HCT116 (cell line): ENCODE results near the gene PPP1R36. TPM values are rescaled to one million over a fixed set of nuclear protein-coding genes. Genes with fewer than 3 reads are reported as not detected.

Experiments
- ATAC-seq: fragments of 200-7000 bp; cut with Tn5 transposase; 2 replicates; pipeline ENCODE4 v1.9.1; 2020; ENCODE audit warnings: mild to moderate bottlenecking, moderate library complexity
- BruUV-seq: library from RNA; stranded (reverse); fragments of 400-500 nt; replicated peaks from 2 replicates; lab custom pipeline; 2021; lab: Mats Ljungman, UMichigan
- CTCF ChIA-PET: fragments of 300-600 bp; sonication (Branson Sonifier 250); formaldehyde crosslinking; loops from one replicate; lab custom pipeline; 2021; ENCODE audit warnings: antibody characterized with exemption; lab: Charles Lee
- POLR2A ChIA-PET: fragments of 300-600, 350-600 bp; sonication (Branson Sonifier 250); formaldehyde crosslinking; loops from one replicate; lab custom pipeline; 2021; ENCODE audit warnings: antibody characterized with exemption; lab: Charles Lee
- RAD21 ChIA-PET, 2 experiments: fragments of 300-600 bp; sonication (Branson Sonifier 250); formaldehyde crosslinking; loops; one replicate each; lab custom pipeline; 2023; ENCODE audit warnings: low total read pairs in 2 of 2; ENCODE audit not compliant: uncharacterized antibody in 2 of 2, unreplicated experiment in 2 of 2, low non-redundant PET in 1 of 2; lab: Charles Lee
- DNase-seq: peaks from one replicate; pipeline ENCODE4 v3.0.0-alpha.2; 2010; ENCODE audit warnings: low read depth, low spot score
- H2AFZ ChIP-seq: fragments of 200-600 bp; shearing (Covaris generic), sonication (generic); 2 replicates; pipeline ENCODE4 v1.6.1; 2017; ENCODE audit warnings: low read depth, mixed run types, mixed read lengths, antibody characterized with exemption, low read length; ENCODE audit not compliant: poor library complexity, severe bottlenecking
- H3K27ac ChIP-seq: 2 replicates; pipeline ENCODE4 v1.5.1; 2012; ENCODE audit warnings: low read depth, low read length
- H3K27me3 ChIP-seq: fragments of 200-600 bp; sonication (generic); 2 replicates; pipeline ENCODE4 v1.6.1; 2016; ENCODE audit warnings: mixed run types, low read length, mixed read lengths; ENCODE audit not compliant: insufficient read depth
- H3K36me3 ChIP-seq, 2 experiments: fragments of 200-500 bp in 1 of 2; fragments of 200-600 bp in 1 of 2; sonication (Bioruptor generic) in 1 of 2; sonication (generic) in 1 of 2; 2 replicates each; pipeline versions ENCODE4 v1.5.1 to v1.6.1; 2014 to 2016; ENCODE audit warnings: low read length in 2 of 2, inconsistent platforms in 1 of 2, mixed read lengths in 1 of 2, mixed run types in 1 of 2; ENCODE audit not compliant: insufficient read depth in 2 of 2, control insufficient read depth in 1 of 2
- H3K4me1 ChIP-seq, 2 experiments: fragments of 200-600 bp in 1 of 2; sonication (generic) in 1 of 2; 2 replicates each; pipeline versions ENCODE4 v1.5.1 to v1.6.1; 2012 to 2017; ENCODE audit warnings: low read length in 2 of 2, inconsistent platforms in 1 of 2, mild to moderate bottlenecking in 1 of 2, mixed read lengths in 1 of 2, mixed run types in 1 of 2, moderate library complexity in 1 of 2; ENCODE audit not compliant: insufficient read depth in 2 of 2, control insufficient read depth in 1 of 2
- H3K4me2 ChIP-seq: fragments of 200-600 bp; sonication (generic); 2 replicates; pipeline ENCODE4 v1.6.1; 2017; ENCODE audit warnings: mixed run types, low read length, mixed read lengths
- H3K4me3 ChIP-seq, 2 experiments: fragments of 200-600 bp in 1 of 2; sonication (generic) in 1 of 2; replicated peaks in 1 of 2; 2 replicates each; pipeline ENCODE4 v1.5.1; 2011 to 2016; ENCODE audit warnings: low read length in 2 of 2, control low read depth in 1 of 2, low read depth in 1 of 2, mild to moderate bottlenecking in 1 of 2, mixed read lengths in 1 of 2, mixed run types in 1 of 2
- H3K79me2 ChIP-seq: fragments of 200-600 bp; sonication (generic); 2 replicates; pipeline ENCODE4 v1.6.1; 2017; ENCODE audit warnings: mild to moderate bottlenecking, mixed run types, low read length, moderate library complexity, mixed read lengths; ENCODE audit not compliant: insufficient read depth
- H3K9ac ChIP-seq: fragments of 200-600 bp; sonication (generic); 2 replicates; pipeline ENCODE4 v1.6.1; 2016; ENCODE audit warnings: low read length, mixed read lengths
- H3K9me2 ChIP-seq: fragments of 200-600 bp; sonication (generic), shearing (Covaris generic); 2 replicates; pipeline ENCODE4 v1.6.1; 2017; ENCODE audit warnings: mixed run types, mild to moderate bottlenecking, moderate library complexity; ENCODE audit not compliant: insufficient read depth
- H3K9me3 ChIP-seq, 2 experiments: fragments of 200-500 bp in 1 of 2; fragments of 200-600 bp in 1 of 2; sonication (Bioruptor generic) in 1 of 2; sonication (generic) in 1 of 2; 2 replicates each; pipeline ENCODE4 v1.6.1; 2014 to 2017; ENCODE audit warnings: low read length in 2 of 2, mixed read lengths in 2 of 2, inconsistent platforms in 1 of 2, low read depth in 1 of 2, mild to moderate bottlenecking in 1 of 2, mixed run types in 1 of 2, moderate library complexity in 1 of 2; ENCODE audit not compliant: control insufficient read depth in 1 of 2, insufficient read depth in 1 of 2
- H4K20me1 ChIP-seq: fragments of 200-600 bp; sonication (generic), shearing (Covaris generic); 2 replicates; pipeline ENCODE4 v1.6.1; 2017; ENCODE audit warnings: mixed run types, mild to moderate bottlenecking, moderate library complexity; ENCODE audit not compliant: insufficient read depth
- CBX3 ChIP-seq: IDR thresholded peaks from 2 replicates; pipeline ENCODE4 v1.6.1; 2012; ENCODE audit warnings: low read depth
- CEBPB ChIP-seq: IDR thresholded peaks from 2 replicates; pipeline ENCODE4 v1.6.1; 2012; ENCODE audit warnings: low read depth
- CTCF ChIP-seq, 3 experiments: fragments of 200-600 bp in 1 of 3; sonication (generic) in 1 of 3; IDR thresholded peaks in 2 of 3; conservative IDR thresholded peaks in 1 of 3; 2 replicates each; pipeline ENCODE4 v1.5.1; 2012 to 2017; ENCODE audit warnings: low read depth in 2 of 3, low read length in 2 of 3, antibody characterized with exemption in 1 of 3, borderline replicate concordance in 1 of 3, control low read depth in 1 of 3, mild to moderate bottlenecking in 1 of 3, mixed read lengths in 1 of 3, mixed run types in 1 of 3, moderate library complexity in 1 of 3; ENCODE audit not compliant: insufficient read depth in 1 of 3
- ELF1 ChIP-seq: IDR thresholded peaks from 2 replicates; pipeline ENCODE4 v1.6.1; 2012; ENCODE audit warnings: low read depth, borderline replicate concordance
- FOSL1 ChIP-seq: IDR thresholded peaks from 2 replicates; pipeline ENCODE4 v1.6.1; 2012; ENCODE audit warnings: low read depth
- JUND ChIP-seq: IDR thresholded peaks from 2 replicates; pipeline ENCODE4 v1.6.1; 2012
- MAX ChIP-seq: IDR thresholded peaks from 2 replicates; pipeline ENCODE4 v1.6.1; 2012
- POLR2AphosphoS5 ChIP-seq: IDR thresholded peaks from 2 replicates; pipeline ENCODE4 v1.6.1; 2011; ENCODE audit warnings: mild to moderate bottlenecking, low read depth, low read length, moderate library complexity
- RAD21 ChIP-seq: IDR thresholded peaks from 2 replicates; pipeline ENCODE4 v1.6.1; 2012; ENCODE audit warnings: low read depth, mild to moderate bottlenecking
- REST ChIP-seq: IDR thresholded peaks from 2 replicates; pipeline ENCODE4 v1.6.1; 2012; ENCODE audit warnings: low read depth
- SIN3A ChIP-seq: IDR thresholded peaks from 2 replicates; pipeline ENCODE4 v1.6.1; 2012; ENCODE audit warnings: low read depth
- SP1 ChIP-seq: IDR thresholded peaks from 2 replicates; pipeline ENCODE4 v1.6.1; 2012; ENCODE audit warnings: low read depth
- SRF ChIP-seq: IDR thresholded peaks from 2 replicates; pipeline ENCODE4 v1.6.1; 2012; ENCODE audit warnings: low read depth
- TCF7L2 ChIP-seq: IDR thresholded peaks from 2 replicates; pipeline ENCODE4 v1.7.0; 2011; ENCODE audit warnings: borderline replicate concordance, inconsistent platforms; ENCODE audit not compliant: insufficient read depth, insufficient read length; ENCODE audit errors: extremely low read depth
- YY1 ChIP-seq: IDR thresholded peaks from 2 replicates; pipeline ENCODE4 v1.6.1; 2011; ENCODE audit warnings: low read length, low read depth, moderate library complexity, mild to moderate bottlenecking; ENCODE audit not compliant: insufficient replicate concordance; ENCODE audit errors: extremely low read depth
- ZBTB33 ChIP-seq: IDR thresholded peaks from 2 replicates; pipeline ENCODE4 v1.6.1; 2011; ENCODE audit warnings: mild to moderate bottlenecking, low read length, moderate library complexity; ENCODE audit not compliant: insufficient replicate concordance; ENCODE audit errors: extremely low read depth
- intact Hi-C: fragments of 100-400 bp; cut with micrococcal nuclease; formaldehyde crosslinking; loops from 2 replicates; pipeline ENCODE4 v1.10.0; 2022
- total RNA-seq: library from RNA; stranded (reverse); gene quantifications from one replicate; pipeline ENCODE4 v1.2.1, GENCODE V29; 2021; ENCODE audit not compliant: unreplicated experiment

The PPP1R36 gene
- total RNA-seq, 1 experiment from 2014 or later = 0.47 TPM

GRCh38 chr14:64531567-64531966 lies 18.2 kb upstream of the PPP1R36 start (continued):
- TF ChIP-seq ZBTB33 (no peak), SRF (no peak), SIN3A (no peak), SP1 (no peak), MAX (no peak), ELF1 (no peak), FOSL1 (no peak)
- TF ChIP-seq, all 23 proteins: peak for 0

- Histone ChIP-seq H3K27ac (no peak overlapping the region), H3K36me3 (no peaks in the 10 kb centered on the region), H3K27me3 (no peaks in the 10 kb centered on the region), H3K79me2 (no peaks in the 10 kb centered on the region), H3K4me1 (peaks cover 3 to 23% of the 10 kb centered on the region in 2 experiments; a peak in 2 of 4 replicates), H2AFZ (no peak overlapping the region), H4K20me1 (no peaks in the 10 kb centered on the region), H3K9me2 (no peaks in the 10 kb centered on the region), H3K9me3 (no peaks in the 10 kb centered on the region; a peak in 1 of 4 replicates), H3K4me2 (no peak overlapping the region), H3K9ac (no peak overlapping the region), H3K4me3 (no peak overlapping the region)
- intact Hi-C loops = no loop called here
- BruUV-seq = no TSS peak
- RAD21 ChIA-PET = no interaction called here
- ATAC-seq = no peak
- DNase-seq = no peak
- POLR2A ChIA-PET = no interaction called here
- CTCF ChIA-PET = no interaction called here
- TF ChIP-seq CTCF (IDR thresholded peaks at IDR 0.05 in 2 of 3, conservative IDR thresholded peaks at IDR 0.05 in 1 of 3; ENCODE audit: borderline replicate concordance in 1 of 3, insufficient read depth in 1 of 3, low read depth in 2 of 3, low read length in 2 of 3) = no peak
- TF ChIP-seq ELF1 = no peak
- no peak for TF ChIP-seq REST
- no peak for TF ChIP-seq POLR2AphosphoS5
- no peak for TF ChIP-seq RAD21
- TF ChIP-seq MAX = no peak
- TF ChIP-seq CEBPB = no peak
- no peak for TF ChIP-seq JUND
- TF ChIP-seq YY1 = no peak
- TF ChIP-seq TCF7L2 = no peak
- no peak for TF ChIP-seq CBX3
Observed at GRCh38 chr14:64536488-64537245, 13.1 kb upstream of the PPP1R36 start.
